ENCODE results near the gene GDI1. TPM values are rescaled to one million over a fixed set of nuclear protein-coding genes. Genes with fewer than 3 reads are reported as not detected.

The GDI1 gene
- total RNA-seq, 2 donors from 2014 or later = 115 to 118 TPM

GRCh38 chrX:154419189-154419588 lies 17.8 kb upstream of the GDI1 start:
- H3K4me1 Mint-ChIP-seq (ENCODE audit: low read depth) = peaks cover 5% of the 10 kb centered on the region
- peaks cover 12% of the 10 kb centered on the region for H3K27me3 Mint-ChIP-seq (ENCODE audit: low read depth)
- H3K27ac Mint-ChIP-seq = no peak overlapping the region
- no peaks in the 10 kb centered on the region for H3K9me3 Mint-ChIP-seq
- peaks cover 0 to 5% of the 10 kb centered on the region in 2 donors for H3K36me3 Mint-ChIP-seq (ENCODE audit: insufficient read depth in 2 of 2)
- no peak for DNase-seq
- no peak for ATAC-seq (replicated peaks in 1 of 2)
- H3K4me3 Mint-ChIP-seq = no peak overlapping the region

GRCh38 chrX:154419688-154420401 lies 17.1 kb upstream of the GDI1 start:
- no peak overlapping the region for H3K4me3 Mint-ChIP-seq
- no peak for ATAC-seq (replicated peaks in 1 of 2)

GRCh38 chrX:154420402-154420756 lies 16.6 kb upstream of the GDI1 start:
- Mint-ChIP-seq H3K36me3 (ENCODE audit: insufficient read depth in 2 of 2) (peaks cover 0 to 4% of the 10 kb centered on the region in 2 donors), H3K4me3 (no peak overlapping the region), H3K4me1 (ENCODE audit: low read depth) (peaks cover 5% of the 10 kb centered on the region), H3K9me3 (no peaks in the 10 kb centered on the region), H3K27me3 (ENCODE audit: low read depth) (peaks cover 12% of the 10 kb centered on the region), H3K27ac (no peak overlapping the region)
- DNase-seq (no peak), ATAC-seq (replicated peaks in 1 of 2) (no peak)

More at GRCh38 chrX:154419688-154420401, 17.1 kb upstream of the GDI1 start:
- H3K9me3 Mint-ChIP-seq = no peaks in the 10 kb centered on the region
- no peak overlapping the region for H3K27ac Mint-ChIP-seq
- H3K36me3 Mint-ChIP-seq (ENCODE audit: insufficient read depth in 2 of 2) = peaks cover 0 to 5% of the 10 kb centered on the region in 2 donors
- H3K27me3 Mint-ChIP-seq (ENCODE audit: low read depth) = peaks cover 12% of the 10 kb centered on the region
- H3K4me1 Mint-ChIP-seq (ENCODE audit: low read depth) = peaks cover 5% of the 10 kb centered on the region
- no peak for DNase-seq

- H3K27ac Mint-ChIP-seq = no peak overlapping the region
- no peaks in the 10 kb centered on the region for H3K36me3 Mint-ChIP-seq (ENCODE audit: insufficient read depth in 2 of 2)
These were observed 9.8 kb upstream of the GDI1 start for GRCh38 chrX:154426916-154427770.

GRCh38 chrX:154428176-154429171 lies 8.5 kb upstream of the GDI1 start, which contains the start of gene ATP6AP1:
ATP6AP1 (plus strand) TSS chrX:154428677; CDS start chrX:154428693, 16 bp downstream.
- Mint-ChIP-seq H3K36me3 (ENCODE audit: insufficient read depth in 2 of 2) (no peaks in the 10 kb centered on the region), H3K27ac (peak within 1 kb of the TSS; percentile 76), H3K9me3 (no peaks in the 10 kb centered on the region), H3K27me3 (ENCODE audit: low read depth) (peaks cover 5% of the 10 kb centered on the region), H3K4me1 (ENCODE audit: low read depth) (peaks cover 30% of the 10 kb centered on the region), H3K4me3 (peak within 1 kb of the TSS; percentile 87 to 88)
- DNase-seq = peak; percentile 91 to 93
- peak; percentile 98 to 99 for ATAC-seq (replicated peaks in 1 of 2)

More at GRCh38 chrX:154426916-154427770, 9.8 kb upstream of the GDI1 start:
- H3K27me3 Mint-ChIP-seq (ENCODE audit: low read depth) = peaks cover 6% of the 10 kb centered on the region
- DNase-seq (no peak), ATAC-seq (replicated peaks in 1 of 2) (no peak)
- H3K4me3 Mint-ChIP-seq = peak overlapping the region; percentile 87 to 88
- H3K4me1 Mint-ChIP-seq (ENCODE audit: low read depth) = peaks cover 30% of the 10 kb centered on the region
- no peaks in the 10 kb centered on the region for H3K9me3 Mint-ChIP-seq

- no peaks in the 10 kb centered on the region for H3K27me3 Mint-ChIP-seq (ENCODE audit: low read depth)
- H3K27ac Mint-ChIP-seq = peak overlapping the region; percentile 60
- ATAC-seq (replicated peaks in 1 of 2) (no peak), DNase-seq (no peak)
- no peaks in the 10 kb centered on the region for H3K36me3 Mint-ChIP-seq (ENCODE audit: insufficient read depth in 2 of 2)
- peaks cover 30% of the 10 kb centered on the region for H3K4me1 Mint-ChIP-seq (ENCODE audit: low read depth)
- H3K4me3 Mint-ChIP-seq = peak overlapping the region; percentile 87 to 88
- H3K9me3 Mint-ChIP-seq = no peaks in the 10 kb centered on the region
These were observed 7.2 kb upstream of the GDI1 start for GRCh38 chrX:154429711-154430110.

- no peak for ATAC-seq (replicated peaks in 1 of 2)
- H3K9me3 Mint-ChIP-seq = no peaks in the 10 kb centered on the region
- peak overlapping the region in 1 of 2 donors; percentile 33 for H3K4me3 Mint-ChIP-seq
These were observed 6.5 kb upstream of the GDI1 start for GRCh38 chrX:154430479-154430878.

GRCh38 chrX:154430916-154431315 lies 6.0 kb upstream of the GDI1 start:
- H3K36me3 Mint-ChIP-seq (ENCODE audit: insufficient read depth in 2 of 2) = no peaks in the 10 kb centered on the region
- H3K4me1 Mint-ChIP-seq (ENCODE audit: low read depth) = peaks cover 31% of the 10 kb centered on the region
- no peaks in the 10 kb centered on the region for H3K27me3 Mint-ChIP-seq (ENCODE audit: low read depth)
- ATAC-seq (replicated peaks in 1 of 2) (no peak), DNase-seq (no peak)
- H3K4me3 Mint-ChIP-seq = peak overlapping the region in 1 of 2 donors; percentile 27
- H3K9me3 Mint-ChIP-seq = no peaks in the 10 kb centered on the region
- peak overlapping the region; percentile 66 for H3K27ac Mint-ChIP-seq

More at GRCh38 chrX:154430479-154430878, 6.5 kb upstream of the GDI1 start:
- peaks cover 30% of the 10 kb centered on the region for H3K4me1 Mint-ChIP-seq (ENCODE audit: low read depth)
- H3K27ac Mint-ChIP-seq = peak overlapping the region; percentile 66
- H3K27me3 Mint-ChIP-seq (ENCODE audit: low read depth) = no peaks in the 10 kb centered on the region
- no peaks in the 10 kb centered on the region for H3K36me3 Mint-ChIP-seq (ENCODE audit: insufficient read depth in 2 of 2)
- no peak for DNase-seq

GRCh38 chrX:154431341-154431740 lies 5.6 kb upstream of the GDI1 start:
- Mint-ChIP-seq H3K27me3 (ENCODE audit: low read depth) (no peaks in the 10 kb centered on the region), H3K4me3 (no peak overlapping the region), H3K27ac (no peak overlapping the region), H3K9me3 (no peaks in the 10 kb centered on the region), H3K4me1 (ENCODE audit: low read depth) (peaks cover 35% of the 10 kb centered on the region), H3K36me3 (ENCODE audit: insufficient read depth in 2 of 2) (no peaks in the 10 kb centered on the region)
- no peak for DNase-seq
- ATAC-seq (replicated peaks in 1 of 2) = no peak

GRCh38 chrX:154432210-154432609 lies 4.7 kb upstream of the GDI1 start:
- DNase-seq (no peak), ATAC-seq (replicated peaks in 1 of 2) (no peak)
- Mint-ChIP-seq H3K36me3 (ENCODE audit: insufficient read depth in 2 of 2) (no peaks in the 10 kb centered on the region), H3K27ac (no peak overlapping the region), H3K4me1 (ENCODE audit: low read depth) (peaks cover 33% of the 10 kb centered on the region), H3K9me3 (no peaks in the 10 kb centered on the region), H3K4me3 (no peak overlapping the region), H3K27me3 (ENCODE audit: low read depth) (no peaks in the 10 kb centered on the region)

- no peak for ATAC-seq (replicated peaks in 1 of 2)
- Mint-ChIP-seq H3K27ac (no peak overlapping the region), H3K27me3 (ENCODE audit: low read depth) (no peaks in the 10 kb centered on the region), H3K4me3 (no peak overlapping the region), H3K36me3 (ENCODE audit: insufficient read depth in 2 of 2) (peaks cover 3 to 9% of the 10 kb centered on the region in 2 donors), H3K4me1 (ENCODE audit: low read depth) (peaks cover 29% of the 10 kb centered on the region), H3K9me3 (no peaks in the 10 kb centered on the region)
- DNase-seq = no peak
These were observed 3.3 kb upstream of the GDI1 start for GRCh38 chrX:154433605-154434004.

GRCh38 chrX:154434394-154435168 lies 2.4 kb upstream of the GDI1 start:
- DNase-seq (no peak), ATAC-seq (replicated peaks in 1 of 2) (no peak)
- H3K27ac Mint-ChIP-seq = no peak overlapping the region
- H3K27me3 Mint-ChIP-seq (ENCODE audit: low read depth) = no peaks in the 10 kb centered on the region
- peaks cover 24% of the 10 kb centered on the region for H3K4me1 Mint-ChIP-seq (ENCODE audit: low read depth)
- H3K9me3 Mint-ChIP-seq = no peaks in the 10 kb centered on the region
- no peak overlapping the region for H3K4me3 Mint-ChIP-seq
- peaks cover 3 to 9% of the 10 kb centered on the region in 2 donors for H3K36me3 Mint-ChIP-seq (ENCODE audit: insufficient read depth in 2 of 2)

All from activated T-cell treated with anti-CD3 and anti-CD28 coated beads, Interleukin-2, amount 50 U/mL, for 72 hours (primary cell).